ENCODE measurements around the gene DCDC2C.

DNA sequence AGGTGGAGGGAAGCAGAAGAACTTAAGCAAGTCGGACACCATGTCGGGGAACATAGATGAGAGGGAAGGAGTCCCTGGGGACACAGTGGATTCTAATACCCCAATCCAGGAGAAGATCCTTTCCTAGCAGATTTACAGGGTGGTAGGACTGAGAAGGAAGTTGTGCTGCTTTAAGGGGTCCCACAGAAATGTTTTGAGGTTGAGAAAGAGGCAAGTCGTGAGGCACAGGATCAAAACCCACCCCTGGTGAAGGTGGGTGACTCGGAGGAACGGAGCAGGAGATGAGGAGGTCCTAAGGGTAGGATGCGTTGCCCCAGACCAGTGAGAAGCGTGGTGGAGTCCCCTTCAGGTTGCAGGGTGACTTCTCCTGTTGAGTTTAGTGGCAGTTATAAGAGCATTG lies 32.7 kb downstream of the DCDC2C start:
- no peak for TF ChIP-seq FOXP2 (optimal IDR thresholded peaks at IDR 0.05; ENCODE audit: borderline replicate concordance, extremely low read depth, extremely low read length, insufficient read depth)
- TF ChIP-seq, protein P1, sequence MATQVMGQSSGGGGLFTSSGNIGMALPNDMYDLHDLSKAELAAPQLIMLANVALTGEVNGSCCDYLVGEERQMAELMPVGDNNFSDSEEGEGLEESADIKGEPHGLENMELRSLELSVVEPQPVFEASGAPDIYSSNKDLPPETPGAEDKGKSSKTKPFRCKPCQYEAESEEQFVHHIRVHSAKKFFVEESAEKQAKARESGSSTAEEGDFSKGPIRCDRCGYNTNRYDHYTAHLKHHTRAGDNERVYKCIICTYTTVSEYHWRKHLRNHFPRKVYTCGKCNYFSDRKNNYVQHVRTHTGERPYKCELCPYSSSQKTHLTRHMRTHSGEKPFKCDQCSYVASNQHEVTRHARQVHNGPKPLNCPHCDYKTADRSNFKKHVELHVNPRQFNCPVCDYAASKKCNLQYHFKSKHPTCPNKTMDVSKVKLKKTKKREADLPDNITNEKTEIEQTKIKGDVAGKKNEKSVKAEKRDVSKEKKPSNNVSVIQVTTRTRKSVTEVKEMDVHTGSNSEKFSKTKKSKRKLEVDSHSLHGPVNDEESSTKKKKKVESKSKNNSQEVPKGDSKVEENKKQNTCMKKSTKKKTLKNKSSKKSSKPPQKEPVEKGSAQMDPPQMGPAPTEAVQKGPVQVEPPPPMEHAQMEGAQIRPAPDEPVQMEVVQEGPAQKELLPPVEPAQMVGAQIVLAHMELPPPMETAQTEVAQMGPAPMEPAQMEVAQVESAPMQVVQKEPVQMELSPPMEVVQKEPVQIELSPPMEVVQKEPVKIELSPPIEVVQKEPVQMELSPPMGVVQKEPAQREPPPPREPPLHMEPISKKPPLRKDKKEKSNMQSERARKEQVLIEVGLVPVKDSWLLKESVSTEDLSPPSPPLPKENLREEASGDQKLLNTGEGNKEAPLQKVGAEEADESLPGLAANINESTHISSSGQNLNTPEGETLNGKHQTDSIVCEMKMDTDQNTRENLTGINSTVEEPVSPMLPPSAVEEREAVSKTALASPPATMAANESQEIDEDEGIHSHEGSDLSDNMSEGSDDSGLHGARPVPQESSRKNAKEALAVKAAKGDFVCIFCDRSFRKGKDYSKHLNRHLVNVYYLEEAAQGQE (IDR thresholded peaks at IDR 0.05; ENCODE audit: insufficient read depth in 1 of 2, low read depth in 2 of 2, low read length in 2 of 2) = no peak
- no peak for TF ChIP-seq POLR2AphosphoS5 (IDR thresholded peaks at IDR 0.05; ENCODE audit: low read depth, low read length)
- no peak for TF ChIP-seq TAF1 (IDR thresholded peaks at IDR 0.05; ENCODE audit: borderline replicate concordance, insufficient read depth, low read length)
- no peak for TF ChIP-seq SIN3A (IDR thresholded peaks at IDR 0.05; ENCODE audit: borderline replicate concordance, insufficient read depth, low read length)

Data from PFSK-1 (cell line).